Mammary epithelial cell (primary cell): ENCODE results near the gene ZBTB12.

ENCODE experiments used
- EZH2 ChIP-seq: IDR thresholded peaks from 2 replicates; pipeline ENCODE4 v1.6.1; 2012; ENCODE audit warnings: low read length, inconsistent platforms, borderline replicate concordance
- TF ChIP-seq, protein P1 (sequence below), 2 donors: IDR thresholded peaks in 1 of 2; conservative IDR thresholded peaks in 1 of 2; 2 replicates each; pipeline ENCODE4 v1.5.1; 2011 to 2012; ENCODE audit warnings: inconsistent platforms in 2 of 2, low read length in 2 of 2, mild to moderate bottlenecking in 2 of 2, control low read depth in 1 of 2, low read depth in 1 of 2; ENCODE audit not compliant: insufficient read depth in 1 of 2; ENCODE audit errors: extremely low read depth in 1 of 2

DNA sequence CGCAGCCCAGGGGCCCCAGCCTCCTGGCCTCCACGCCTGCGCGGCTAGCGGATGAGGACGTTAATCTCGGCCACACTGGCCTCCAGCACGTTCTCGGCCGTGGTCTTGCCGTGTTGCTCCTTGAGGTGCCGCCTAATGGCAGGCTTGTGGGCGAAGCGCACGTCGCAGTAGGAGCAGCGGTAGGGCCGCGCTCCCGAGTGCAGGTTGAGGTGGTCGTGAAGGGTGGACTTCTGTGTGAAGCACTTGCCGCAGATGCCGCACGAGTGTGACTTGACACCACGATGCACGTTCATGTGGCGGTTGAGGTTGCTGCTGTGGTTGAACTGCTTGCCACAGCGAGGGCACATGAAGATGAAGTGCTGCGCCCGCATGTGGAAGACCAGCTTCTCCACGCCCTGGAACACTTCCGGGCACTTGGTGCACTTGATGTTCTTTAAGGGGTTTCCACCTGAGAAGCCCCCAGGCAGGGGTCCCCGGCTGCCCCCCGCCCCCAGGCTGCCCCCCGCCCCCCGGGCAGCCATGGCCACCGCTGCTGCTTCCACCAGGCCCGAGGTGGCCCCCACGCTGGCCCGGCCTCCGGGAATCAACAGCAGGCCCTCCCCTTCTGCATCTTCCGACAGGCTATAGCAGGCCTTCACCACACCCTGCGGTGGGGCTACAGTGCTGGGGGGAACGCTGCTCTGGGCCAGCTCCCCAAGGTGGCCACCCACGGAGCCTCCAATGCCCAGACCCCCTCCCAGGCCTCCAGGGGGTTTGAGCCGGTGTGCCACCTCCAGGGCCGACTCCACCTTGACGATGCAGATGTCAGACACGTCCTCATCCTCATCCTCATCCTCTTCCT, 1.8 kb downstream of the ZBTB12 start:
- TF ChIP-seq, protein P1, sequence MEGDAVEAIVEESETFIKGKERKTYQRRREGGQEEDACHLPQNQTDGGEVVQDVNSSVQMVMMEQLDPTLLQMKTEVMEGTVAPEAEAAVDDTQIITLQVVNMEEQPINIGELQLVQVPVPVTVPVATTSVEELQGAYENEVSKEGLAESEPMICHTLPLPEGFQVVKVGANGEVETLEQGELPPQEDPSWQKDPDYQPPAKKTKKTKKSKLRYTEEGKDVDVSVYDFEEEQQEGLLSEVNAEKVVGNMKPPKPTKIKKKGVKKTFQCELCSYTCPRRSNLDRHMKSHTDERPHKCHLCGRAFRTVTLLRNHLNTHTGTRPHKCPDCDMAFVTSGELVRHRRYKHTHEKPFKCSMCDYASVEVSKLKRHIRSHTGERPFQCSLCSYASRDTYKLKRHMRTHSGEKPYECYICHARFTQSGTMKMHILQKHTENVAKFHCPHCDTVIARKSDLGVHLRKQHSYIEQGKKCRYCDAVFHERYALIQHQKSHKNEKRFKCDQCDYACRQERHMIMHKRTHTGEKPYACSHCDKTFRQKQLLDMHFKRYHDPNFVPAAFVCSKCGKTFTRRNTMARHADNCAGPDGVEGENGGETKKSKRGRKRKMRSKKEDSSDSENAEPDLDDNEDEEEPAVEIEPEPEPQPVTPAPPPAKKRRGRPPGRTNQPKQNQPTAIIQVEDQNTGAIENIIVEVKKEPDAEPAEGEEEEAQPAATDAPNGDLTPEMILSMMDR (conservative IDR thresholded peaks at IDR 0.05 in 1 of 2, IDR thresholded peaks at IDR 0.05 in 1 of 2; ENCODE audit: extremely low read depth in 1 of 2, insufficient read depth in 1 of 2, low read depth in 1 of 2, low read length in 2 of 2) = no peak
- no peak for TF ChIP-seq EZH2
